Jurkat, Clone E6-1 (cell line): ENCODE measurements around the gene RNF215.
A peak's percentile ranks its signal among the peaks of the same experiment; 100 is the strongest.
"Not testable (repeated sequence)": the region's sequence is repeated elsewhere in the genome, so short reads cannot be mapped to it uniquely, and the experiment has no call there.

Source experiments
- DNase-seq: peaks from one replicate; pipeline ENCODE4 v3.0.0-alpha.2; 2011; ENCODE audit warnings: low read depth, low spot score
- H3K4me3 ChIP-seq: 2 replicates; pipeline ENCODE4 v1.5.1; 2011; ENCODE audit warnings: mild to moderate bottlenecking, low read length, control low read depth, moderate library complexity

Gene RNF215

GRCh38 chr22:30422481-30423300 lies 35.5 kb upstream of the RNF215 start:
- no peak for DNase-seq
- H3K4me3 ChIP-seq: peak overlapping the region; percentile 91

DNA sequence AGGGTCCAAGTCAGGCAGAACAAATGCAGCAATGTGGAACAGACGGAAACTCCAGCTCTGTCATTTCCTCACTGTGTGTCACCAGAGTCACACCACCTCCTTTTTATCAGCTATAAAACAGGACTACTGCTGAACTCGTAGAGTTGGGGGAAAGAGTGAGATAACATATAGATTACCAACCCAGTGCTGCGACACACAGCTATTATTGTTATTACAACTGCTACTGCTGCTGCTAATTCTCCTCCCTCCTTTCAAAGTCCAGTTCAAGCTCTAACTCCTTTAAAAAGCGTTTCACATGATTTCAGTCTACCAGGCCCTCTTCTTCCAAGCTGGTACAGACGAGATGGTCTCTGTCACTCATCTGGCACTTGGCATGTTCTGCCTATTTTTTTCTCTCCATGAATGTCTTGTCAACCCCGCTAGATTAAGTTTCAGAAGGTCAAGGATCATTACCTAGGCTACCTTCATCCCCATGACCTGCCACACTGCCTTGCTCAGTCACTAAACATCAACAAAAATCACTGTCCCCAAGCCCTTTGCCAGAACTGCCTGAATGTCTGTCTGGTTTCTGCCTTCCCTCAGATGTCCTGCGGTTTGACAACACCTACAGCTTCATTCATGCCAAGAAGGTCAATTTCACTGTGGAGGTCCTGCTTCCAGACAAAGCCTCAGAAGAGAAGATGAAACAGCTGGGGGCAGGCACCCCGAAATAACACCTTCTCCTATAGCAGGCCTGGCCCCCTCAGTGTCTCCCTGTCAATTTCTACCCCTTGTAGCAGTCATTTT lies 34.7 kb upstream of the RNF215 start:
- no peak for DNase-seq
- no peak overlapping the region for H3K4me3 ChIP-seq

DNA sequence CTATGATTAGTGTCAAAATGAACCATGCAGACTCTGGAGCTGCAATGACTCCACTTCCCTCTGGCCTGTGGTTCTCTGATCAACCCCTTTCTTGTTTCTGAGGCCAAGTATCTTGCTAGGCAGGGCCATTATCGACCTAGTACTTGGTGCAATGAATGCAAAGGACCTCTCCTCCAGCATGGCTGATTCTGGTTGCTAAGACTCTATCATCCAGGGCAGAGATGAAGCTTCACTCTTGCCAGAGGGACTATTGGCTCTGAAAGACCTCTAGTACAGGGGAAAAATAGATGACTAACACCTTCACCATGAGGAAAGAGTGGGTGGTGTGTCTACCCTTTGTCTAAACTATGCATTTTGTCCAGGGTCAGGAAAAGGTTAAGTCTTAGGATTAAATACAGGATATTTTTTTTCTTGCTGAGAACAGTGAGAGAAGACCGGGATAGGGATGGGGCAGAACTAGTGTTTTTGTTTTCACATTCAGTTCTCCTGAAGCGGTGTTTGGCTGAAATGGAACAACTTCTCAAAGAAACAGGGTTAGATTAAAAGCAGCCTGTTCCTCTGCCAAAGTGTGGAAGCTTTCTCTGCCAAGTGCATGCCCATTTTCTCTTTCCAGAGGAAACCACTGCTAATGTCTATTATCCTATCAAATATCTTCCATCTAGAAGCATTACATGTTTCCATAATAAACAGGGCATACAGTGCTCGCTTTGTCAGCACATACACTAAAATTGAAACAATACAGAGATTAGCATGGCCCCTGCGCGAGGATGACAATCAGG lies 33.3 kb upstream of the RNF215 start:
- no peak overlapping the region for H3K4me3 ChIP-seq
- no peak for DNase-seq

- DNase-seq: no peak
- H3K4me3 ChIP-seq: no peak overlapping the region
Measured at GRCh38 chr22:30416837-30417236, 29.6 kb upstream of the RNF215 start.

GRCh38 chr22:30416403-30416802 lies 29.2 kb upstream of the RNF215 start:
- DNase-seq: no peak
- no peak overlapping the region for H3K4me3 ChIP-seq

DNA sequence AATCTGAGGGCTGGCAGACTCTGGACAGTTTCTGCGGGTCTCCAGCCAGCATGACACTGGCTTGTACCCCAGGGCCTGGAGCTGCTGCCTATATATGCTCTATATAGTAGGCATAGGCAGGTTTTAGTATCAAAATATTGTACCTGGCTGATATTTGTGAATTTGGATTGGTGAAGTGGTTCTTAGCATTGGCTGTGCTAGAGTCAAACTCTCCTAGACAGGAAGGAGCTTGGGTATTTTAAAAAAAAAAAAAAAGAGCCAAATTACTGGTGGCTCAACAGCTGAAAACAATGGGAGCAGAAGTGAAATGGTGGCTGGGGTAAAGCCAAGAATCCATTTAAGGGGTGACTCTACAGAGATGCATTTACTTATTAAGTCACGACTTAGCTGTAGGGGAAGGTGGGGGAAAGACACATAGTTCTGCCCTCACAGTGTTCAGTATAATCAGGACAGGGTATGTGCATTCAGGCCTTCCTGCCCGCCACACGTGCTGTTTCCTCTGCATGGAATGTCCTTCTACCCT lies 27.4 kb upstream of the RNF215 start:
- no peak overlapping the region for H3K4me3 ChIP-seq
- DNase-seq: no peak

DNA sequence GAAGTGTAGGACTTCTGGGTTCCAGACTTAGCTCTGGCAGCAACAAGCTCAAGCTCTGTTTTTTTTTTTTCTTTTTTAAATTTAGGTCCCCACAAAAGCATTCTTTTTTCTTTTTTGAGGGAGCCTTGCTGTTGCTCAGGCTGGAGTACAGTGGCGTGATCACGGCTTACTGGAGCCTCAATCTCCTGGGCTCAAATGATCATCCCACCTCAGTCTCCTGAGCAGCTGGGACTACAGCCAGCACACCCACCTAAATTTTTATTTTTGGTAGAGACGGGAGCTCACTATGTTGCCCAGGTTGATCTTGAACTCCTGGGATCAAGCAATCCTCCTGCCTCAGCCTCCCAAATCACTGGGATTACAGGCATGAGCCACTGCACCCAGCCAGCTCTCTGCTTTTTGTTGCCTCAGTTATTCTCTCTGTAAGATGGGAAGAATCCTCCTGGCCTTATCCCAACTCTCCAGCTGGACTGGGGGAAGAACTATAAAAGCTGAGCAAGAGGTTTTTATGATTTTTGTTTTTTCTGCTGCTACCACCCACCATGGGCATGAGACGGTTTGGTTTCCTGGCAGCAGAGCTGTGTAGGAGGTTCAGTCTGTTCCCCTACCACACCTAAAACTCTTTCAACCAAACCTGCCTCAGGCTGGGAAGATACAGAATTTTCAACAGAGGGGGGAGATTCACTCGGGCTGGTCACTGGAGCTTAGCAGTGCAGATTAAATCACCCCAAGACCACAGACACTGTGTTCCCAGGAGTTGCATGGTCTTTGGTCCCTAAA lies 26.7 kb upstream of the RNF215 start:
- H3K4me3 ChIP-seq: no peak overlapping the region
- no peak for DNase-seq

DNA sequence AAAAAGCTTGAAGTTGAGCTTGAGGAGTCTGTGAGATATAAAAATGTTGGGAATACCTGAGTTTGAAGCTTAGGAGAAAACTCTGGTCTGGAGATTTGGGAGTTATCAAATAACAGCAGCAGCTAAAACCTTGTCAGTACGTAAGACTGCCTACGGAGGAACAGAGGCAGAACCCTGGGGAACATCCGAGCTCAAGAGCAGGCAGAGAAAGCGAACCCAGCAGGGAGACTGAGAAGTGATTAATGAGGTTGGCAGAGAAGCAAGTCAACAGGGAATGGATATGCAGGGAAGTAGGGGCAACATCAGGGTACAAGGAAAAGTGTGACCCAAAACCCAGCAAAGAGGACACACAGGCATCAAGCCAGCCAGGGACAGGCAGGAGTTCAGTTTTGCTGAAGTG lies 25.8 kb upstream of the RNF215 start:
- H3K4me3 ChIP-seq: no peak overlapping the region
- no peak for DNase-seq

DNA sequence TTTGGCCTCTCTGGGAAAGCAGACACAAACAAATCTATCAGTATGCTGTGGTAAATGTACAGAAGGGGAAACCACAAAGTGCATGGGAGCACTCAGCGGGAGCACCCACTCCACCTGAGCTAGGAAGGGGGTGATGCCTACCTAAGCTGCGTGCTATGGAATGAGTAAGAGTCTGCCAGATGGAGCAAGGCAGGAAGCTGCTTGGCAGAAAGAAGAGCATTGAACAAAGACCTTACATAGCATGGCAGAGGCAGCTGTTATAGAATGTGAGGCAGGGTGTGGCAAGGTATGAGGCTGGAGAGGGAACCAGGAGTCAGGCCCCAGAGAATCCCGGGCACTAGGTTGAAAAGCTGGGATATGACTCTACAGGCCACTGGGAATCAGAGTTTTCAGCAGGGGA lies 24.6 kb upstream of the RNF215 start:
- no peak for DNase-seq
- no peak overlapping the region for H3K4me3 ChIP-seq

- no peak for DNase-seq
- no peak overlapping the region for H3K4me3 ChIP-seq
Measured at GRCh38 chr22:30408388-30409102, 21.3 kb upstream of the RNF215 start.

GRCh38 chr22:30406400-30406799 lies 19.2 kb upstream of the RNF215 start:
- no peak for DNase-seq
- no peak overlapping the region for H3K4me3 ChIP-seq

DNA sequence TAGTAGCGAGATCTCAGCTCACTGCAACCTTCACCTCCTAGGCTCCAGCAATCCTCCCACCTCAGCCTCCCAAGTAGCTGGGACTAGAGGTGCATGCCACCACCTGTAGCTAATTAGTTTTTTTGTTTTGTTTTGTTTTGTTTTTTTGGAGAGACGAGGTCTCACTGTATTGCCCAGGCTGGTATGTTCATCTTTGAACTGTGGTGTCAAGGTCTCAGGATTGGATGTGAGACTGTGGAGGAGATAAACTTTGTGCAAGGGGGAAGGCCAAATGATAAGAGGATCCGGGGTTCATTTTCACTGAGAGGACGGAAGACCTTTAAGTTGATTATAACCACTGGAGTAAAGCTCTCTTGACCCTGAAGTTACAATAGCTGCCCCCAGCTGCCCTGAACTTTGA lies 18.5 kb upstream of the RNF215 start:
- no peak for DNase-seq
- no peak overlapping the region for H3K4me3 ChIP-seq

- H3K4me3 ChIP-seq: no peak overlapping the region
- no peak for DNase-seq
Measured at GRCh38 chr22:30404307-30404706, 17.1 kb upstream of the RNF215 start.

- H3K4me3 ChIP-seq, DNase-seq: not testable (repeated sequence)
Measured at GRCh38 chr22:30402766-30403104, 15.5 kb upstream of the RNF215 start.

GRCh38 chr22:30402028-30402765 lies 15.0 kb upstream of the RNF215 start:
- no peak for DNase-seq

DNA sequence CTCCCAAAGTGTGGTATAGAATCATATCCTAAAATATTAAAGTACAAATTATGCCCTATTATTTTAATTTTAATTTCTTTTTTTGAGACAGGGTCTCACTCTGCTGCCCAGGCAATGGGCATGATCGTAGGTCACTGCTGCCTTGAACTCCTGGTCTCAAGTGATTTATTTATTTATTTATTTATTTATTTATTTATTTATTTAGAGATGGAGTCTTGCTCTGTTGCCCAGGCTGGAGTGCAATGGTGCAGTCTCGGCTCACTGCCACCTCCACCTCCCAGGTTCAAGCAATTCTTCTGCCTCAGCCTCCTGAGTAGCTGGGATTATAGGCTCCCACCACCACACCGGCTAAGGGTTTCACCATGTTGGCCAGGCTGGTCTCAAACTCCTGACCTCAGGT lies 13.8 kb upstream of the RNF215 start:
- DNase-seq, H3K4me3 ChIP-seq: not testable (repeated sequence)

More at GRCh38 chr22:30402028-30402765, 15.0 kb upstream of the RNF215 start:
- H3K4me3 ChIP-seq: no peak overlapping the region

GRCh38 chr22:30400159-30400558 lies 12.9 kb upstream of the RNF215 start:
- H3K4me3 ChIP-seq: no peak overlapping the region

DNA sequence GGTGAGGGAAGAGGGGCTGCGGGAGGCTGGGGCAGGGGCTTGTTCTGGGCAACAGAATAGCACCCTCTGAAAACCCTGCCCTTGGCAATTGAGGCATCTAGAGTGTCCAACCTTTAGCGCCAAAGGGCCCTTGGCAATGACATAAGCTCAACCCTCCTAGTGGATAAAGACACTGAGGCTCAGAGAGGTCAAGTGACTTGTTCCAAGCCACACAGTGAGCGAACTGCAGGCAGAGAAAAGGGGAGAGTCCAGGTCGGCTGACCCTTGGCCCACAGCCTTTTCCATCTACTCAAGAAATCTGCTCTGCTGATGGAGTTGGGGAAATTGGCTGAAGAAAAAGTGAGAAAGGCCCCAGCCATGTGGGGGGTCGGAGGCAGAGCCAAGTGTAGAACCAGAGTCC lies 12.5 kb upstream of the RNF215 start:
- no peak overlapping the region for H3K4me3 ChIP-seq
- no peak for DNase-seq

More at GRCh38 chr22:30400159-30400558, 12.9 kb upstream of the RNF215 start:
- no peak for DNase-seq
